K562 (cell line): ENCODE measurements around the gene DGAT2. TPM values are rescaled to one million over a fixed set of nuclear protein-coding genes. Genes with fewer than 3 reads are reported as not detected.

Experiments
- CBFA2T2 ChIP-seq: fragments of 450-650 bp; conservative IDR thresholded peaks from 2 replicates; pipeline ENCODE4 v1.6.1; 2017; ENCODE audit warnings: mild to moderate bottlenecking
- ELF1 ChIP-seq: fragments of 200-800 bp; sonication (Bioruptor generic); IDR thresholded peaks from 2 replicates; pipeline ENCODE4 v1.6.1; 2016; ENCODE audit warnings: missing genetic modification characterization, missing compliant biosample characterization
- HMGN3 ChIP-seq: IDR thresholded peaks from 2 replicates; pipeline ENCODE4 v1.6.1; 2011; ENCODE audit warnings: borderline replicate concordance, low read depth, mild to moderate bottlenecking, mixed read lengths, low read length; ENCODE audit not compliant: insufficient read length; ENCODE audit errors: extremely low read depth
- KDM5B ChIP-seq: fragments of 200-600 bp; sonication (generic); IDR thresholded peaks from 2 replicates; pipeline ENCODE4 v1.6.1; 2012; ENCODE audit warnings: low read depth, mild to moderate bottlenecking, moderate library complexity, low read length, control low read depth, inconsistent platforms; ENCODE audit not compliant: insufficient replicate concordance
- LARP7 ChIP-seq: fragments of 450-650 bp; IDR thresholded peaks from 2 replicates; pipeline ENCODE4 v1.6.1; 2016
- MED1 ChIP-seq: sonication (generic); formaldehyde crosslinking; IDR thresholded peaks from 2 replicates; pipeline ENCODE4 v1.8.1; 2023; ENCODE audit warnings: missing genetic modification reagents, borderline replicate concordance
- NEUROD1 ChIP-seq: fragments of 150-350 bp; IDR thresholded peaks from 2 replicates; pipeline ENCODE4 v1.6.1; 2014; ENCODE audit warnings: borderline replicate concordance, low read length, low read depth; ENCODE audit not compliant: partially characterized antibody
- PHF21A ChIP-seq: fragments of 450-650 bp; IDR thresholded peaks from 2 replicates; pipeline ENCODE4 v1.6.1; 2017; ENCODE audit warnings: low read depth, borderline replicate concordance
- RFX5 ChIP-seq: IDR thresholded peaks from 2 replicates; pipeline ENCODE4 v1.6.1; 2011; ENCODE audit warnings: low read depth, mild to moderate bottlenecking, improper control_type of control experiment, low read length
- SLC30A9 ChIP-seq: fragments of 250-450 bp; sonication (Bioruptor Pico); IDR thresholded peaks from 2 replicates; pipeline ENCODE4 v1.8.0; 2022; ENCODE audit warnings: mild to moderate bottlenecking, moderate library complexity
- TCF7 ChIP-seq: sonication (generic); IDR thresholded peaks from 2 replicates; pipeline ENCODE4 v1.6.1; 2016; ENCODE audit warnings: antibody characterized with exemption, borderline replicate concordance
- TEAD1 ChIP-seq, 2 experiments: fragments of 450-650 bp in 1 of 2; sonication (generic) in 1 of 2; formaldehyde crosslinking; IDR thresholded peaks; 2 replicates each; pipeline versions ENCODE4 v1.4.0 to v1.8.0; 2020 to 2022; ENCODE audit warnings: mild to moderate bottlenecking in 2 of 2, missing genetic modification reagents in 1 of 2
- ZNF644 ChIP-seq: fragments of 200-800 bp; sonication (Bioruptor generic); IDR thresholded peaks from 2 replicates; pipeline ENCODE4 v1.6.1; 2016; ENCODE audit warnings: low read depth, missing genetic modification characterization, missing compliant biosample characterization
- polyA plus RNA-seq, 8 experiments: library from polyadenylated mRNA; depleted of rRNA in 4 of 8; stranded (reverse) in 5 of 8; unstranded in 3 of 8; fragments of >200 nt; fragmentation: Nextera tagmentation in 2 of 8; fragmentation: Illumina TruSeq in 1 of 8; extraction: Ambion mirVana in 2 of 8; extraction: Trizol in 1 of 8; gene quantifications; 2 replicates each; pipeline versions ENCODE4 v1.2.1 to v1.2.3, GENCODE V29; 2011 to 2014; ENCODE audit warnings: inconsistent platforms in 1 of 8, missing spikeins in 1 of 8
- total RNA-seq, 7 experiments: library from RNA; depleted of rRNA in 6 of 7; stranded (reverse); fragments of >200 nt in 6 of 7; fragmentation: Illumina TruSeq in 2 of 7; extraction: Trizol in 2 of 7; gene quantifications; 2 replicates each; pipeline versions ENCODE4 v1.2.1 to v1.2.3, GENCODE V29; 2011 to 2021; ENCODE audit warnings: low replicate concordance in 1 of 7
- TF ChIP-seq, protein P1 (sequence below): fragments of 450-650 bp; IDR thresholded peaks from 2 replicates; pipeline ENCODE4 v1.7.1; 2018; ENCODE audit warnings: mild to moderate bottlenecking, low read depth; ENCODE audit not compliant: partially characterized antibody
- TF ChIP-seq, protein P2 (sequence below): sonication (generic); formaldehyde crosslinking; IDR thresholded peaks from 2 replicates; pipeline ENCODE4 v1.8.1; 2023; ENCODE audit warnings: mild to moderate bottlenecking, missing genetic modification reagents
- TF ChIP-seq, protein P3 (sequence below), 2 experiments: IDR thresholded peaks; 2 replicates each; pipeline ENCODE4 v1.6.1; 2011; ENCODE audit warnings: borderline replicate concordance in 1 of 2, control low read depth in 1 of 2, low read depth in 1 of 2, low read length in 1 of 2, mild to moderate bottlenecking in 1 of 2, mixed read lengths in 1 of 2, moderate library complexity in 1 of 2; ENCODE audit not compliant: insufficient read depth in 1 of 2, insufficient read length in 1 of 2, poor library complexity in 1 of 2, severe bottlenecking in 1 of 2; ENCODE audit errors: extremely low read depth in 1 of 2
- TF ChIP-seq, protein P4 (sequence below): fragments of 200-800 bp; sonication (Bioruptor generic); IDR thresholded peaks from 2 replicates; pipeline ENCODE4 v1.6.1; 2017; ENCODE audit warnings: missing genetic modification characterization, missing compliant biosample characterization
- TF ChIP-seq, protein P5 (sequence below), 2 experiments: fragments of 200-800 bp in 1 of 2; sonication (Bioruptor generic) in 1 of 2; sonication (generic) in 1 of 2; formaldehyde crosslinking in 1 of 2; IDR thresholded peaks in 1 of 2; conservative IDR thresholded peaks in 1 of 2; 2 replicates each; pipeline versions ENCODE4 v1.5.0 to v1.6.1; 2016 to 2020; ENCODE audit warnings: missing compliant biosample characterization in 1 of 2, missing genetic modification characterization in 1 of 2, missing genetic modification reagents in 1 of 2

Gene DGAT2
- total and polyA plus RNA-seq, 9 of the 15 experiments (the other 6 are each of a cell fraction or from before 2014, with no cell fraction given) = 0.68 to 2.8 (median 1.8) TPM

DNA sequence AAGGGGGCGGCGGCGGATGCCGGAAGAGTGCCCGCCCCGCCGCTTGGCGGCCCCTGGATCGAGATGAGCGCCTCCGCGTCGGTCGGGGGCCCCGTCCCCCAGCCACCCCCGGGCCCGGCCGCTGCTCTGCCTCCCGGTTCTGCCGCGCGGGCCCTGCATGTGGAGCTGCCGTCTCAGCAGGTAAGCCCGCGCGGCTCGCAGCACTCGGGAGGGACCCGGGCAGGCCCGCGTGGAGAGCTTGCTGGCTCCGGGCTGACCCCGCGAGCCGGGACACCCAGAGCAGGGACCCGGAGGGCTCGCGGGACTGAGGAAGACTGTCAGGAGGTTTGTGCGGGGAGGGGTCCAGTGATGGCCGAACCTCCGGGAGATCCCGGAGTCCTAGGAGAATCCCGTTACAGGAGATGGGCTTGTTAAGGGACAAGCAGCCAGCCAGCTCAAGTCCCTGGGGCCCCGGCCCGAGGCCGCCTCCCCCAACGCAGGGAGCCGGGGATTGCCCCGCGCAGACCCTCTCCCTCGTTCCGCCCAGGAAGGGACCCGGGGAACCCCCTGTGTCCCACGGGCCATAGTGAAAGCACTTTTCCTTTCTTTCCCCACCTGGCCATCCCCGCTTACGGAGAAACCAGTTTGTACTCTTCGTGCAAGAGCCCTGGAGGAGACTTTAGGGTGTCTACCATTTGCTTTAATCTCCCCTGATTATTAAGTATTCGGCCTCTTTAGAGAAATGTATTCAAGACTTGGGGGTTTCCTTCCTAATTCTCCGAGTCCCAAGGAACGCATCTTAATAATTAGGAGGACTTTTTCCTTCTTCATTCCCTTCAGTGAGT is 47.0 kb downstream of the DGAT2 start (continued):
- TF ChIP-seq HMGN3 (peak; percentile 30), TCF7 (no peak), CBFA2T2 (no peak), PHF21A (no peak), SLC30A9 (CRISPR knock-in tag) (no peak), RFX5 (no peak), NEUROD1 (no peak), MED1 (no peak), TEAD1 (CRISPR knock-in tag; IDR thresholded peaks at IDR 0.05) (no peak), ZNF644 (no peak), ELF1 (tag) (no peak), LARP7 (no peak), KDM5B (no peak)
- TF ChIP-seq, protein P1, sequence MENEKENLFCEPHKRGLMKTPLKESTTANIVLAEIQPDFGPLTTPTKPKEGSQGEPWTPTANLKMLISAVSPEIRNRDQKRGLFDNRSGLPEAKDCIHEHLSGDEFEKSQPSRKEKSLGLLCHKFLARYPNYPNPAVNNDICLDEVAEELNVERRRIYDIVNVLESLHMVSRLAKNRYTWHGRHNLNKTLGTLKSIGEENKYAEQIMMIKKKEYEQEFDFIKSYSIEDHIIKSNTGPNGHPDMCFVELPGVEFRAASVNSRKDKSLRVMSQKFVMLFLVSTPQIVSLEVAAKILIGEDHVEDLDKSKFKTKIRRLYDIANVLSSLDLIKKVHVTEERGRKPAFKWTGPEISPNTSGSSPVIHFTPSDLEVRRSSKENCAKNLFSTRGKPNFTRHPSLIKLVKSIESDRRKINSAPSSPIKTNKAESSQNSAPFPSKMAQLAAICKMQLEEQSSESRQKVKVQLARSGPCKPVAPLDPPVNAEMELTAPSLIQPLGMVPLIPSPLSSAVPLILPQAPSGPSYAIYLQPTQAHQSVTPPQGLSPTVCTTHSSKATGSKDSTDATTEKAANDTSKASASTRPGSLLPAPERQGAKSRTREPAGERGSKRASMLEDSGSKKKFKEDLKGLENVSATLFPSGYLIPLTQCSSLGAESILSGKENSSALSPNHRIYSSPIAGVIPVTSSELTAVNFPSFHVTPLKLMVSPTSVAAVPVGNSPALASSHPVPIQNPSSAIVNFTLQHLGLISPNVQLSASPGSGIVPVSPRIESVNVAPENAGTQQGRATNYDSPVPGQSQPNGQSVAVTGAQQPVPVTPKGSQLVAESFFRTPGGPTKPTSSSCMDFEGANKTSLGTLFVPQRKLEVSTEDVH = no peak
- TF ChIP-seq, protein P2, sequence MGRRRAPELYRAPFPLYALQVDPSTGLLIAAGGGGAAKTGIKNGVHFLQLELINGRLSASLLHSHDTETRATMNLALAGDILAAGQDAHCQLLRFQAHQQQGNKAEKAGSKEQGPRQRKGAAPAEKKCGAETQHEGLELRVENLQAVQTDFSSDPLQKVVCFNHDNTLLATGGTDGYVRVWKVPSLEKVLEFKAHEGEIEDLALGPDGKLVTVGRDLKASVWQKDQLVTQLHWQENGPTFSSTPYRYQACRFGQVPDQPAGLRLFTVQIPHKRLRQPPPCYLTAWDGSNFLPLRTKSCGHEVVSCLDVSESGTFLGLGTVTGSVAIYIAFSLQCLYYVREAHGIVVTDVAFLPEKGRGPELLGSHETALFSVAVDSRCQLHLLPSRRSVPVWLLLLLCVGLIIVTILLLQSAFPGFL (CRISPR knock-in tag) = no peak
- TF ChIP-seq, protein P3, sequence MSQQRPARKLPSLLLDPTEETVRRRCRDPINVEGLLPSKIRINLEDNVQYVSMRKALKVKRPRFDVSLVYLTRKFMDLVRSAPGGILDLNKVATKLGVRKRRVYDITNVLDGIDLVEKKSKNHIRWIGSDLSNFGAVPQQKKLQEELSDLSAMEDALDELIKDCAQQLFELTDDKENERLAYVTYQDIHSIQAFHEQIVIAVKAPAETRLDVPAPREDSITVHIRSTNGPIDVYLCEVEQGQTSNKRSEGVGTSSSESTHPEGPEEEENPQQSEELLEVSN (IDR thresholded peaks at IDR 0.05; ENCODE audit: borderline replicate concordance in 1 of 2, extremely low read depth in 1 of 2, insufficient read depth in 1 of 2, insufficient read length in 1 of 2, low read depth in 1 of 2, low read length in 1 of 2, poor library complexity in 1 of 2, severe bottlenecking in 1 of 2) = peak in 1 of 2 experiments; percentile 3
- TF ChIP-seq, protein P4, sequence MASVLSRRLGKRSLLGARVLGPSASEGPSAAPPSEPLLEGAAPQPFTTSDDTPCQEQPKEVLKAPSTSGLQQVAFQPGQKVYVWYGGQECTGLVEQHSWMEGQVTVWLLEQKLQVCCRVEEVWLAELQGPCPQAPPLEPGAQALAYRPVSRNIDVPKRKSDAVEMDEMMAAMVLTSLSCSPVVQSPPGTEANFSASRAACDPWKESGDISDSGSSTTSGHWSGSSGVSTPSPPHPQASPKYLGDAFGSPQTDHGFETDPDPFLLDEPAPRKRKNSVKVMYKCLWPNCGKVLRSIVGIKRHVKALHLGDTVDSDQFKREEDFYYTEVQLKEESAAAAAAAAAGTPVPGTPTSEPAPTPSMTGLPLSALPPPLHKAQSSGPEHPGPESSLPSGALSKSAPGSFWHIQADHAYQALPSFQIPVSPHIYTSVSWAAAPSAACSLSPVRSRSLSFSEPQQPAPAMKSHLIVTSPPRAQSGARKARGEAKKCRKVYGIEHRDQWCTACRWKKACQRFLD (CRISPR knock-in tag) = no peak
- TF ChIP-seq, protein P5, sequence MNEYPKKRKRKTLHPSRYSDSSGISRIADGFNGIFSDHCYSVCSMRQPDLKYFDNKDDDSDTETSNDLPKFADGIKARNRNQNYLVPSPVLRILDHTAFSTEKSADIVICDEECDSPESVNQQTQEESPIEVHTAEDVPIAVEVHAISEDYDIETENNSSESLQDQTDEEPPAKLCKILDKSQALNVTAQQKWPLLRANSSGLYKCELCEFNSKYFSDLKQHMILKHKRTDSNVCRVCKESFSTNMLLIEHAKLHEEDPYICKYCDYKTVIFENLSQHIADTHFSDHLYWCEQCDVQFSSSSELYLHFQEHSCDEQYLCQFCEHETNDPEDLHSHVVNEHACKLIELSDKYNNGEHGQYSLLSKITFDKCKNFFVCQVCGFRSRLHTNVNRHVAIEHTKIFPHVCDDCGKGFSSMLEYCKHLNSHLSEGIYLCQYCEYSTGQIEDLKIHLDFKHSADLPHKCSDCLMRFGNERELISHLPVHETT (CRISPR knock-in tag; conservative IDR thresholded peaks at IDR 0.05 in 1 of 2, IDR thresholded peaks at IDR 0.05 in 1 of 2) = peak in 1 of 2 experiments; percentile 24; a peak in 1 of 4 replicates
